H9 (cell line): Measurements from ENCODE around the gene ING2. TPM values are rescaled to one million over a fixed set of nuclear protein-coding genes. Genes with fewer than 3 reads are reported as not detected.

ENCODE experiments used
- DNase-seq: peaks from one replicate; pipeline ENCODE4 v3.0.0-alpha.2; 2017
- H2AFZ ChIP-seq: one replicate; pipeline ENCODE4 v1.6.1; 2013; ENCODE audit warnings: mild to moderate bottlenecking, low read length, control low read depth, moderate library complexity
- H2AK5ac ChIP-seq: 2 replicates; pipeline ENCODE4 v1.6.1; 2013; ENCODE audit warnings: low read length, control low read depth, mixed read lengths; ENCODE audit not compliant: insufficient read length
- H2BK120ac ChIP-seq: one replicate; pipeline ENCODE4 v1.6.1; 2013; ENCODE audit warnings: low read depth, mild to moderate bottlenecking, low read length, control low read depth, inconsistent platforms; ENCODE audit not compliant: poor library complexity, severe bottlenecking
- H2BK12ac ChIP-seq: 2 replicates; pipeline ENCODE4 v1.6.1; 2013; ENCODE audit warnings: low read length, control low read depth, mixed read lengths, low read depth; ENCODE audit not compliant: insufficient read length
- H2BK15ac ChIP-seq: 2 replicates; pipeline ENCODE4 v1.6.1; 2013; ENCODE audit warnings: low read depth, low read length, control low read depth
- H2BK20ac ChIP-seq: one replicate; pipeline ENCODE4 v1.6.1; 2013; ENCODE audit warnings: low read depth, mild to moderate bottlenecking, low read length, control low read depth, inconsistent platforms; ENCODE audit not compliant: poor library complexity, severe bottlenecking
- H2BK5ac ChIP-seq: 2 replicates; pipeline ENCODE4 v1.6.1; 2013; ENCODE audit warnings: low read length, control low read depth, mixed read lengths; ENCODE audit not compliant: insufficient read length
- H3K14ac ChIP-seq: 2 replicates; pipeline ENCODE4 v1.6.1; 2013; ENCODE audit warnings: low read length, control low read depth; ENCODE audit not compliant: insufficient read depth
- H3K18ac ChIP-seq: 2 replicates; pipeline ENCODE4 v1.6.1; 2013; ENCODE audit warnings: low read depth, mild to moderate bottlenecking, mixed read lengths, low read length, control low read depth; ENCODE audit not compliant: insufficient read length
- H3K23ac ChIP-seq: 2 replicates; pipeline ENCODE4 v1.6.1; 2013; ENCODE audit warnings: low read length, control low read depth, mixed read lengths, low read depth; ENCODE audit not compliant: insufficient read length
- H3K23me2 ChIP-seq: 2 replicates; pipeline ENCODE4 v1.6.1; 2013; ENCODE audit warnings: low read depth, mild to moderate bottlenecking, mixed read lengths, low read length, control low read depth; ENCODE audit not compliant: insufficient read length, poor library complexity, severe bottlenecking
- H3K27ac ChIP-seq: 2 replicates; pipeline ENCODE4 v1.5.1; 2013; ENCODE audit warnings: low read length, control low read depth, mixed read lengths, low read depth; ENCODE audit not compliant: insufficient read length
- H3K27me3 ChIP-seq: 2 replicates; pipeline ENCODE4 v1.6.1; 2013; ENCODE audit warnings: low read length, control low read depth, inconsistent platforms; ENCODE audit not compliant: insufficient read depth
- H3K4ac ChIP-seq: 2 replicates; pipeline ENCODE4 v1.6.1; 2013; ENCODE audit warnings: low read depth, mild to moderate bottlenecking, control low read depth, inconsistent platforms, low read length, moderate library complexity
- H3K4me1 ChIP-seq: 2 replicates; pipeline ENCODE4 v1.6.1; 2013; ENCODE audit warnings: low read length, control low read depth, inconsistent platforms; ENCODE audit not compliant: insufficient read depth
- H3K4me2 ChIP-seq: 2 replicates; pipeline ENCODE4 v1.6.1; 2013; ENCODE audit warnings: low read length, control low read depth, mixed read lengths; ENCODE audit not compliant: insufficient read length, insufficient read depth
- H3K56ac ChIP-seq: 2 replicates; pipeline ENCODE4 v1.6.1; 2013; ENCODE audit warnings: low read depth, mild to moderate bottlenecking, mixed read lengths, low read length, control low read depth; ENCODE audit not compliant: insufficient read length
- H3K79me1 ChIP-seq: 2 replicates; pipeline ENCODE4 v1.6.1; 2013; ENCODE audit warnings: low read depth, mild to moderate bottlenecking, moderate library complexity, low read length, control low read depth, inconsistent platforms; ENCODE audit not compliant: insufficient read depth, poor library complexity, severe bottlenecking
- H3K79me2 ChIP-seq: 2 replicates; pipeline ENCODE4 v1.6.1; 2013; ENCODE audit warnings: low read length, control low read depth, inconsistent platforms; ENCODE audit not compliant: insufficient read depth
- H3K9ac ChIP-seq: 2 replicates; pipeline ENCODE4 v1.6.1; 2013; ENCODE audit warnings: low read length, control low read depth, mixed read lengths; ENCODE audit not compliant: insufficient read length; ENCODE audit errors: extremely low read depth
- H3K9me3 ChIP-seq: one replicate; pipeline ENCODE4 v1.6.1; 2013; ENCODE audit warnings: low read depth, low read length, inconsistent platforms; ENCODE audit not compliant: control insufficient read depth
- H3T11ph ChIP-seq: one replicate; pipeline ENCODE4 v1.6.1; 2013; ENCODE audit warnings: mild to moderate bottlenecking, low read length, control low read depth, inconsistent platforms
- H4K20me1 ChIP-seq: one replicate; pipeline ENCODE4 v1.6.1; 2013; ENCODE audit not compliant: control insufficient read depth, insufficient read length, insufficient read depth
- H4K5ac ChIP-seq: 2 replicates; pipeline ENCODE4 v1.6.1; 2013; ENCODE audit warnings: low read depth, mild to moderate bottlenecking, mixed read lengths, low read length, control low read depth; ENCODE audit not compliant: insufficient read length
- H4K8ac ChIP-seq: replicated peaks from 2 replicates; pipeline ENCODE4 v1.6.1; 2013; ENCODE audit warnings: low read length, control low read depth, mixed read lengths, low read depth; ENCODE audit not compliant: insufficient read length
- H4K91ac ChIP-seq: 2 replicates; pipeline ENCODE4 v1.6.1; 2013; ENCODE audit warnings: low read depth, mild to moderate bottlenecking, moderate library complexity, mixed read lengths, low read length, control low read depth; ENCODE audit not compliant: insufficient read length
- H3K27ac Mint-ChIP-seq, 3 experiments: 2 replicates in 2 of 3; 3 replicates in 1 of 3; pipeline ENCODE4 v1.8.0; 2020 to 2021; ENCODE audit warnings: mixed read lengths in 3 of 3, mild to moderate bottlenecking in 1 of 3, moderate library complexity in 1 of 3
- H3K27me3 Mint-ChIP-seq: 2 replicates; pipeline ENCODE4 v1.8.0; 2021; ENCODE audit warnings: low read depth, mild to moderate bottlenecking, moderate library complexity, mixed read lengths
- H3K36me3 Mint-ChIP-seq, 3 experiments: 2 replicates in 2 of 3; 3 replicates in 1 of 3; pipeline ENCODE4 v1.8.0; 2020 to 2021; ENCODE audit warnings: low read depth in 3 of 3, mixed read lengths in 3 of 3; ENCODE audit not compliant: insufficient read depth in 1 of 3
- H3K4me1 Mint-ChIP-seq, 2 experiments: 2 replicates each; pipeline ENCODE4 v1.8.0; 2020; ENCODE audit warnings: mixed read lengths in 2 of 2
- H3K4me3 Mint-ChIP-seq, 2 experiments: 2 replicates in 1 of 2; 3 replicates in 1 of 2; pipeline ENCODE4 v1.8.0; 2020 to 2021; ENCODE audit warnings: mild to moderate bottlenecking in 2 of 2, mixed read lengths in 2 of 2, moderate library complexity in 1 of 2
- H3K9me3 Mint-ChIP-seq, 2 experiments: 2 replicates in 1 of 2; 3 replicates in 1 of 2; pipeline ENCODE4 v1.8.0; 2020; ENCODE audit warnings: mild to moderate bottlenecking in 2 of 2, mixed read lengths in 2 of 2, moderate library complexity in 1 of 2
- WGBS: extraction: QIAGEN DNeasy Blood & Tissue Kit; methylation state at CpG from one replicate; pipeline ENCODE4 v1.1.7; 2013; ENCODE audit warnings: missing lambda C conversion rate, low lambda C conversion rate, mixed read lengths; ENCODE audit not compliant: insufficient read length; ENCODE audit errors: extremely low coverage; 5-methylcytosine and 5-hydroxymethylcytosine counted together
- total RNA-seq: library from RNA; stranded (reverse); gene quantifications from 2 replicates; pipeline ENCODE4 v1.2.1, GENCODE V29; 2021
- TF ChIP-seq, protein P1 (sequence below): fragments of 200-600 bp; sonication (generic); conservative IDR thresholded peaks from 3 replicates; pipeline ENCODE4 v1.8.0; 2021; ENCODE audit warnings: antibody characterized with exemption, mild to moderate bottlenecking

ING2 gene
- total RNA-seq, 1 experiment from 2014 or later: 18.6 TPM

DNA sequence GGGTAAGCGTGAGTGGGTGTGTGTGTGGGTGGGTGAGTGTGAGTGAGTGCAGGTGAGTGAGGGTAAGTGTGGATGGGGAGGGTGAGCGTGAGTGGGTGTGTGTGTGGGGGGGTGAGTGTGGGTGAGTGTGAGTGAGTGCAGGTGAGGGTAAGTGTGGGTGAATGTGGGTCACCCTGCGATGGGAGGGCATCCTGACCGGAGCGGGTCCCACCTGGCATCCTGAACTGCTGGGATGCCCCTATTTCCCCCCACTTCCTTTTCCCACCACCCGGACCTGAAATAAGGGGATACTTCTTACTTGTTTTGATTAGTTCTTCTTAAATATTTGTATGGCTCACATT lies 49.5 kb downstream of the ING2 start:
- no peak overlapping the region for H3T11ph ChIP-seq
- H3K56ac ChIP-seq: no peak overlapping the region
- no peak overlapping the region for H3K23ac ChIP-seq
- H2BK15ac ChIP-seq: no peak overlapping the region
- no peaks in the 10 kb centered on the region for H3K79me2 ChIP-seq
- no peak overlapping the region for H4K91ac ChIP-seq
- H3K23me2 ChIP-seq: peaks cover 3% of the 10 kb centered on the region
- no peaks in the 10 kb centered on the region for H3K9me3 ChIP-seq
- H2AK5ac ChIP-seq: no peak overlapping the region
- TF ChIP-seq, protein P1, sequence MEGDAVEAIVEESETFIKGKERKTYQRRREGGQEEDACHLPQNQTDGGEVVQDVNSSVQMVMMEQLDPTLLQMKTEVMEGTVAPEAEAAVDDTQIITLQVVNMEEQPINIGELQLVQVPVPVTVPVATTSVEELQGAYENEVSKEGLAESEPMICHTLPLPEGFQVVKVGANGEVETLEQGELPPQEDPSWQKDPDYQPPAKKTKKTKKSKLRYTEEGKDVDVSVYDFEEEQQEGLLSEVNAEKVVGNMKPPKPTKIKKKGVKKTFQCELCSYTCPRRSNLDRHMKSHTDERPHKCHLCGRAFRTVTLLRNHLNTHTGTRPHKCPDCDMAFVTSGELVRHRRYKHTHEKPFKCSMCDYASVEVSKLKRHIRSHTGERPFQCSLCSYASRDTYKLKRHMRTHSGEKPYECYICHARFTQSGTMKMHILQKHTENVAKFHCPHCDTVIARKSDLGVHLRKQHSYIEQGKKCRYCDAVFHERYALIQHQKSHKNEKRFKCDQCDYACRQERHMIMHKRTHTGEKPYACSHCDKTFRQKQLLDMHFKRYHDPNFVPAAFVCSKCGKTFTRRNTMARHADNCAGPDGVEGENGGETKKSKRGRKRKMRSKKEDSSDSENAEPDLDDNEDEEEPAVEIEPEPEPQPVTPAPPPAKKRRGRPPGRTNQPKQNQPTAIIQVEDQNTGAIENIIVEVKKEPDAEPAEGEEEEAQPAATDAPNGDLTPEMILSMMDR: no peak
- H3K9ac ChIP-seq: no peak overlapping the region
- H3K36me3 Mint-ChIP-seq: peaks cover 0 to 9% (median 3%) of the 10 kb centered on the region in 3 experiments; a peak in 4 of 7 replicates
- no peak for DNase-seq
- WGBS: no CpG with 5 or more reads among the region's 6 CpGs
- H2AFZ ChIP-seq: no peak overlapping the region
- no peak overlapping the region for H3K4me2 ChIP-seq
- no peak overlapping the region for H3K27ac ChIP-seq
- H3K4ac ChIP-seq: no peak overlapping the region
- no peaks in the 10 kb centered on the region; the same call in 1 of the 2 replicates for H3K4me1 ChIP-seq
- no peak overlapping the region for H2BK5ac ChIP-seq
- H3K4me3 Mint-ChIP-seq: no peak overlapping the region
- H3K27me3 ChIP-seq: no peaks in the 10 kb centered on the region
- no peak overlapping the region for H2BK20ac ChIP-seq
- no peaks in the 10 kb centered on the region for H4K20me1 ChIP-seq
- no peak overlapping the region for H2BK120ac ChIP-seq
- no peak overlapping the region for H2BK12ac ChIP-seq
- H3K9me3 Mint-ChIP-seq: peaks cover 7 to 17% of the 10 kb centered on the region in 2 experiments
- H3K27me3 Mint-ChIP-seq: 0 out of 2 replicates have a peak, but pooled peaks cover 2% of the 10 kb centered on the region
- no peak overlapping the region for H3K14ac ChIP-seq
- no peak overlapping the region for H4K5ac ChIP-seq
- H3K4me1 Mint-ChIP-seq: peaks cover 4 to 8% of the 10 kb centered on the region in 2 experiments
- H4K8ac ChIP-seq: no peak overlapping the region
- no peak overlapping the region for H3K18ac ChIP-seq
- no peaks in the 10 kb centered on the region for H3K79me1 ChIP-seq
- no peak overlapping the region for H3K27ac Mint-ChIP-seq
